ENCODE data around the gene CUTC. TPM values are rescaled to one million over a fixed set of nuclear protein-coding genes. Genes with fewer than 3 reads are reported as not detected.

Gene CUTC
- polyA plus RNA-seq, 1 of the 3 experiments (the other 2 are of a cell fraction) = 19.4 TPM

DNA sequence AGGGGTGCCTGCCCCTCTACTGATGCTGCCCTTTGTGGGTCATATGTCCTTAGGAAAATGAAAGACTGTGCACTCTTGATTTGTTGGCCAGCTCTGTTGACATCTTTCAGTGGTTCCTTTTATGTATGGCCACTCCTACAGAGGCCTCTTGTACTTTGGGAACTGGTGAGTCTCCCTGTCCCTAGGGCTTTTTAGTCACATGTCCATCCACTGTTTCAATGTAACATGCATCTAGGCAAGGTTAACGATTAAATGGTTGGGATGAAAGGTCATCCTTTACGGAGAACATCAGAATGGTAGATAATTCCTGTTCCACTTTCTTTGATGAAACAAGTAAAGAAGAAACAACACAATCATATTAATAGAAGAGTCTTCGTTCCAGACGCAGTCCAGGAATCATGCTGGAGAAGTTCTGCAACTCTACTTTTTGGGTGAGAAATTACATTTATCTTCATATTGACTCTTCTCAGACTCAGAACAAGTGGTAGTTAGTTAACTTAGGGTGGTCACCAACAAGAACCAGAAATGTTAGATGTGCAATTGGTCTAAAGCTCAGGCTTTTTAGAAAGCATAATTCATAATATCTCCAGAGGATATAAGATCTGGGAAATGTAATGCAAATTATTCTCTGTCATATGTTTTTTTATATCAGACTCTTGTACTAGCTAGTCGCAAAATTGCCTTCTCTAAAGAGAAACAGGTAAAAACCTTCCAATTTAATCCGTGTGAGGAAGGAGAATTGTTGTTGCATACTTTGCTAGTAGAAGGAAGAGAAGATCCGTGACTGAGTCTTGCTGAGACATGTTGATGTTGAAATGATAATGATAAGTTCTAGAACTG, 50.6 kb downstream of the CUTC start, which contains the start of gene ABCC2:
Gene ABCC2, plus strand, starts transcription at position 194 of the 840 bp plus-strand sequence. Its CDS starts 205 bp downstream, at position 399.
- Histone ChIP-seq H3K27me3 (ENCODE audit: insufficient read depth) (no peaks in the 10 kb centered on the region), H3K4me1 (ENCODE audit: control insufficient read depth in 1 of 2, insufficient read depth in 2 of 2, low read depth in 1 of 2, low read length in 1 of 2) (peaks cover 0 to 39% of the 10 kb centered on the region in 2 experiments; a peak in 1 of 4 replicates), H3K27ac (ENCODE audit: low read depth in 2 of 2, low read length in 1 of 2) (peak within 1 kb of the TSS; percentile 6 to 100; a peak in 3 of 4 replicates), H3K36me3 (replicated peaks in 1 of 2; ENCODE audit: control insufficient read depth in 1 of 2, insufficient read depth in 2 of 2, low read length in 1 of 2) (no peaks in the 10 kb centered on the region), H3K4me2 (no peak within 1 kb of the TSS), H3K9me2 (no peaks in the 10 kb centered on the region), H3K9me3 (no peaks in the 10 kb centered on the region), H4K20me1 (ENCODE audit: insufficient read depth) (no peaks in the 10 kb centered on the region), H3F3A (replicated peaks; ENCODE audit: insufficient read depth) (peaks cover 37% of the 10 kb centered on the region), H3K79me2 (ENCODE audit: insufficient read depth) (no peaks in the 10 kb centered on the region), H3K9ac (no peak within 1 kb of the TSS), H2AFZ (ENCODE audit: low read depth) (peak within 1 kb of the TSS; percentile 44; the same call in 1 of the 2 replicates), H3K4me3 (ENCODE audit: low read depth in 2 of 2, low read length in 1 of 2) (no peak within 1 kb of the TSS)
- 71% methylated on average over 7 of the region's 7 CpGs for WGBS (ENCODE audit: low lambda C conversion rate)
- ChIA-PET POLR2A (no interaction called here), CTCF (no interaction called here)
- TF ChIP-seq EZH2phosphoT487 (IDR thresholded peaks at IDR 0.05; ENCODE audit: borderline replicate concordance, low read depth) = no peak
- no peak for DNase-seq

DNA sequence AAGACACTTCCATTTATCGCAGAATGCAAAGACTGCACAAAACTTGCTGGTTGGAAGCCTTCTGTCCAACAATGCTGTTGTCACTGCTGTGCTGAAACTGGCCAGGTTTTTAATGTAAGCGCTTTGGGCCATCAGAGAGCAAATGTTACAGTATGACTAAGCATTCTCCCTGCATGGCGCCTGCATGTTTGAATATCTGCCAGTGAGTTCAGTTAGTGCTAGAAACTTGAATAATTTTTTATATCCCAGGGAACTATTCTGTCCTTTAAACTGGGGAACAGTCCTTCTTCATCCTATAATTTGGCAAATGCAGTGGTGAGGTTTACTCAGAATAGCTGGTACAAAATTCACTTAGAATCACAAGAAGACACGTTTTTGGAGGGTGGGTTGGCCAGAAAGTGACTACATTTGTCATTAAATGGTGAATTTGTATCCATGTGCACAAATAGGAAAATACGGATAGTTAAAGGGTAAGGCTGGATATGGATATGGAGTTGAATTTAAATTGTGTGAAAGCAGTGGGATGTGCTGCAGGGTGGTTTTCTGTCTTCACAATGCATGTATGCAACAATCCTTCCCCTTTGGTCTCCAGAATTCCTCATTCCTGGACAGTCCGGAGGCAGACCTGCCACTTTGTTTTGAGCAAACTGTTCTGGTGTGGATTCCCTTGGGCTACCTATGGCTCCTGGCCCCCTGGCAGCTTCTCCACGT, 52.1 kb downstream of the CUTC start:
- WGBS (ENCODE audit: low lambda C conversion rate) = 29% methylated on average over 7 of the region's 7 CpGs
- peak overlapping the region; percentile 71 to 79; a peak in 3 of 4 replicates for H3K27ac ChIP-seq (ENCODE audit: low read depth in 2 of 2, low read length in 1 of 2)
- no peak overlapping the region for H3K4me3 ChIP-seq (ENCODE audit: low read depth in 2 of 2, low read length in 1 of 2)
- DNase-seq = no peak
- peaks cover 0 to 30% of the 10 kb centered on the region in 2 experiments; a peak in 1 of 4 replicates for H3K4me1 ChIP-seq (ENCODE audit: control insufficient read depth in 1 of 2, insufficient read depth in 2 of 2, low read depth in 1 of 2, low read length in 1 of 2)
- no peaks in the 10 kb centered on the region for H3K9me3 ChIP-seq
- CTCF ChIA-PET = no interaction called here
- peak overlapping the region; percentile 38 for H2AFZ ChIP-seq (ENCODE audit: low read depth)
- H3K9me2 ChIP-seq = no peaks in the 10 kb centered on the region
- no peaks in the 10 kb centered on the region for H3K36me3 ChIP-seq (replicated peaks in 1 of 2; ENCODE audit: control insufficient read depth in 1 of 2, insufficient read depth in 2 of 2, low read length in 1 of 2)
- no peaks in the 10 kb centered on the region for H4K20me1 ChIP-seq (ENCODE audit: insufficient read depth)
- POLR2A ChIA-PET = no interaction called here
- H3K9ac ChIP-seq = no peak overlapping the region
- H3K27me3 ChIP-seq (ENCODE audit: insufficient read depth) = no peaks in the 10 kb centered on the region
- TF ChIP-seq YY1 (IDR thresholded peaks at IDR 0.05; ENCODE audit: low read depth) (peak; percentile 68; the same call in 1 of the 2 replicates), FOXJ3 (CRISPR knock-in tag; IDR thresholded peaks at IDR 0.05) (no peak), EP300 (IDR thresholded peaks at IDR 0.05; ENCODE audit: borderline replicate concordance in 1 of 2, low read depth in 1 of 2, low read length in 1 of 2) (peak in 1 of 2 experiments; percentile 52; a peak in 1 of 4 replicates), NFIC (IDR thresholded peaks at IDR 0.05; ENCODE audit: borderline replicate concordance) (peak; percentile 65), TCF12 (IDR thresholded peaks at IDR 0.05) (peak; percentile 55), GATA2 (CRISPR knock-in tag; IDR thresholded peaks at IDR 0.05) (no peak), TEAD4 (IDR thresholded peaks at IDR 0.05; ENCODE audit: borderline replicate concordance, insufficient read depth) (no peak), RXRA (IDR thresholded peaks at IDR 0.05; ENCODE audit: borderline replicate concordance, low read depth) (no peak), RFX5 (IDR thresholded peaks at IDR 0.05; ENCODE audit: low read length) (no peak), FOSL2 (IDR thresholded peaks at IDR 0.05; ENCODE audit: borderline replicate concordance, low read depth) (peak; percentile 53; the same call in 1 of the 2 replicates), TAF1 (IDR thresholded peaks at IDR 0.05; ENCODE audit: borderline replicate concordance, low read depth, low read length) (no peak), CHD2 (IDR thresholded peaks at IDR 0.05; ENCODE audit: low read length, partially characterized antibody) (no peak), JUND (IDR thresholded peaks at IDR 0.05) (peak; percentile 59), POLR2AphosphoS5 (IDR thresholded peaks at IDR 0.05; ENCODE audit: low read depth, low read length) (no peak)
- TF ChIP-seq, protein P1, sequence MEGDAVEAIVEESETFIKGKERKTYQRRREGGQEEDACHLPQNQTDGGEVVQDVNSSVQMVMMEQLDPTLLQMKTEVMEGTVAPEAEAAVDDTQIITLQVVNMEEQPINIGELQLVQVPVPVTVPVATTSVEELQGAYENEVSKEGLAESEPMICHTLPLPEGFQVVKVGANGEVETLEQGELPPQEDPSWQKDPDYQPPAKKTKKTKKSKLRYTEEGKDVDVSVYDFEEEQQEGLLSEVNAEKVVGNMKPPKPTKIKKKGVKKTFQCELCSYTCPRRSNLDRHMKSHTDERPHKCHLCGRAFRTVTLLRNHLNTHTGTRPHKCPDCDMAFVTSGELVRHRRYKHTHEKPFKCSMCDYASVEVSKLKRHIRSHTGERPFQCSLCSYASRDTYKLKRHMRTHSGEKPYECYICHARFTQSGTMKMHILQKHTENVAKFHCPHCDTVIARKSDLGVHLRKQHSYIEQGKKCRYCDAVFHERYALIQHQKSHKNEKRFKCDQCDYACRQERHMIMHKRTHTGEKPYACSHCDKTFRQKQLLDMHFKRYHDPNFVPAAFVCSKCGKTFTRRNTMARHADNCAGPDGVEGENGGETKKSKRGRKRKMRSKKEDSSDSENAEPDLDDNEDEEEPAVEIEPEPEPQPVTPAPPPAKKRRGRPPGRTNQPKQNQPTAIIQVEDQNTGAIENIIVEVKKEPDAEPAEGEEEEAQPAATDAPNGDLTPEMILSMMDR (IDR thresholded peaks at IDR 0.05) = no peak
- TF ChIP-seq, protein P2, sequence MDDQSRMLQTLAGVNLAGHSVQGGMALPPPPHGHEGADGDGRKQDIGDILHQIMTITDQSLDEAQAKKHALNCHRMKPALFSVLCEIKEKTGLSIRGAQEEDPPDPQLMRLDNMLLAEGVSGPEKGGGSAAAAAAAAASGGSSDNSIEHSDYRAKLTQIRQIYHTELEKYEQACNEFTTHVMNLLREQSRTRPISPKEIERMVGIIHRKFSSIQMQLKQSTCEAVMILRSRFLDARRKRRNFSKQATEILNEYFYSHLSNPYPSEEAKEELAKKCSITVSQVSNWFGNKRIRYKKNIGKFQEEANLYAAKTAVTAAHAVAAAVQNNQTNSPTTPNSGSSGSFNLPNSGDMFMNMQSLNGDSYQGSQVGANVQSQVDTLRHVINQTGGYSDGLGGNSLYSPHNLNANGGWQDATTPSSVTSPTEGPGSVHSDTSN (IDR thresholded peaks at IDR 0.05) = peak; percentile 48
- TF ChIP-seq, protein P3, sequence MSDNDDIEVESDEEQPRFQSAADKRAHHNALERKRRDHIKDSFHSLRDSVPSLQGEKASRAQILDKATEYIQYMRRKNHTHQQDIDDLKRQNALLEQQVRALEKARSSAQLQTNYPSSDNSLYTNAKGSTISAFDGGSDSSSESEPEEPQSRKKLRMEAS (IDR thresholded peaks at IDR 0.05; ENCODE audit: low read depth) = peak; percentile 77
- H3K4me2 ChIP-seq = peak overlapping the region; percentile 39
- no peaks in the 10 kb centered on the region for H3K79me2 ChIP-seq (ENCODE audit: insufficient read depth)
- H3F3A ChIP-seq (replicated peaks; ENCODE audit: insufficient read depth) = peaks cover 29% of the 10 kb centered on the region

Data from SK-N-SH (cell line).